GM19324 (cell line): ENCODE results near the gene RGS10.

Experiments used
- ATAC-seq: cut with Tn5 transposase; IDR thresholded peaks from one replicate; pipeline ENCODE4 v1.9.1; 2021; ENCODE audit warnings: mild to moderate bottlenecking, moderate library complexity; ENCODE audit not compliant: unreplicated experiment, low FRiP score

Gene RGS10

DNA sequence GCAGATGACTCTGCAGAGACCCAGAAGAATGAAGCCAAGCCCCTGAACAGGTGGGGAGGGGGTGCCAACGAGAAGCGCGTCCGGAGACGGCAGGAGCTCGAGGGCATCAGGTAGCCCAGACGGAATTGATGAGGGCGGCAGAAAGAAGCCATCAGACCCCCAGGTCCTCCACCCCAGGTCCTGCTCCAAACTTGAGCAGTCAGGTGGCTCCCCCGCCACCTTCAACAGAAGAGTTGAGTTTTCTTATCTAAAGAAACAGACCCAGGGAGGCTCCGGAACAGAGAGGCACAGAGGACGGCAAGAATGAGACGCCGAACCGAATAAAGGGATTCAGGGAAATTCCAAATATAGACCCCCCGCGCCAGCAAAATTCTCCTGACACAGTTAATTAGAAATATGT, 22.2 kb downstream of the RGS10 start:
- ATAC-seq, result no peak

DNA sequence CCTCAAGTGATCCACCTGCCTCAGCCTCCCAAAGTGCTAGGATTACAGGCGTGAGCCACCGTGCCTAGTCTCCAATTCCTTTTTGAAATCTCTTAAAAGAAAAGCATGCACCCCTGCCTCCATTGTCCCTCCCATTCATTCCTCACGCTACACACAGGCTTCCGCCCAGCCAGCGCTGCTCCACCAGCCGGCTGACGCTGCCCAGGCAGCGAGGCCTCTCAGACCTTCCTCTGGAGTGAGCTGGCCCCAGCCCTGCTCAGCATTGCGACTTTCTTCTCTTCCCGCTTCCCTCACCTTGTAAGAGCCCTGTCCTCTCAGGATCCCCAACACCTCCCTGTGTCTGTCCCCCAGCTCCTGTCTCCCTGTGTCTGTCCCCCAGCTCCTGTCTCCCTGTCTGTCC, 23.6 kb downstream of the RGS10 start:
- no peak for ATAC-seq

DNA sequence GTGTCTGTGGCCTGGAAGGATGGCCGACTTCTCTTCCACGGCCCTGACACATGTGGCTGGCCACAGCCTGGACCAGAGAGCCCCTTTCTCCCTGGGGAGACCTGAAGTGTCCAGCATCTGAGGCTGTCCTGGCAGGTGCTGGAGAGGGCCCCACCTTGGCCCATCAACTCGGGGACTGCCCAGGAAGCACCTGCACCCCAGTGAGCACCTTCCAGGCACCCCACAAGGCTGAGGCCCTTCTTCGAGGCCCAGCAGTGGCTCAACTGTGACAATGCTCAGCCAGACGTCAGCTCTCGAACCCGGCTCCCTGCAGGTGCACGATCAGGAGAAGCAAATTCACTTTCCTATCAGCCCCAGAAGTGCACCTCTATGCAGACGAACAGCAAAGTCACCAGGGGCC, 24.3 kb downstream of the RGS10 start:
- ATAC-seq, result no peak

- ATAC-seq, result no peak
Observed at GRCh38 chr10:119517235-119518141, 25.0 kb downstream of the RGS10 start.

DNA sequence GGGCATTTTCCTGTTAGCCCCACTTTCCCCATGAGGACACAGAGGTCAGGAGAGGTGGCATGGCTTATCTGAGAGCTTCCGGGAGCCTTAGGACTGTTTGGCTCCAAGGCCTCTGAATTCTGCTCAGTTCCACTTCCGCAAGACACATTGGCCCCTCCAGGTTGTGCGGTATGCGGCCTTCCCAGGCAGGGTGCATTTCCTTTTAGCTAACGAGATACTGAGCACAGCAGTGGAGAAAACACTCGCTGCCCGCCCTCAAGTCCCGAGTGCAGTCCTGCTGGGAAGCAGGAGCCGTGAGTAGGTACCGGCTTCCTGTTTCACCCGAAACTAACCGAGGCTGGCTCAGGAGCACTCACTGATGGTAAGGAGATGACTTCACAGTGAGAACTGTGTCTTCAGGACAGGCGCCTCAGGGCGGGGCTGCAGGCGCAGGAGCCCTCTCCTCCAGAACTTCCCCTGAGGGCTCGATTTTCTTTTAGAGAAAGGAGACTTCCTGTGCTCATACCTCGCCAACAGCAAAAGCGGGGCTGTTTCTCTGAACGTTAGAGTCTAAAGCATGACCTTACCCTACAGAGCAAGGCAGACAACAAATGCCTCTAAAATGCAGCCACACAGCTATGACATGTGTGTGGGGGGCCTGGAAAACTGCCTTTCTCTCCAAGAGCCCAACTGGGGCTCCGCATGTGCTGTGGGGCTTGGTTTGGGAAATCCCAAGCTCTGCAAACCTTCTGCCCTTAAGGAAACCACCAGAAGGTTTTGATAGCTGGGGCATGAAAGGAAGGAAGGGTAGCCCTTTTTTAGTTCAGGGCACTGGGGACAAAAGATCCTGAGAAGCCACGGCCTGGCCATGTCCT, 25.9 kb downstream of the RGS10 start:
- peak; percentile 76 for ATAC-seq

DNA sequence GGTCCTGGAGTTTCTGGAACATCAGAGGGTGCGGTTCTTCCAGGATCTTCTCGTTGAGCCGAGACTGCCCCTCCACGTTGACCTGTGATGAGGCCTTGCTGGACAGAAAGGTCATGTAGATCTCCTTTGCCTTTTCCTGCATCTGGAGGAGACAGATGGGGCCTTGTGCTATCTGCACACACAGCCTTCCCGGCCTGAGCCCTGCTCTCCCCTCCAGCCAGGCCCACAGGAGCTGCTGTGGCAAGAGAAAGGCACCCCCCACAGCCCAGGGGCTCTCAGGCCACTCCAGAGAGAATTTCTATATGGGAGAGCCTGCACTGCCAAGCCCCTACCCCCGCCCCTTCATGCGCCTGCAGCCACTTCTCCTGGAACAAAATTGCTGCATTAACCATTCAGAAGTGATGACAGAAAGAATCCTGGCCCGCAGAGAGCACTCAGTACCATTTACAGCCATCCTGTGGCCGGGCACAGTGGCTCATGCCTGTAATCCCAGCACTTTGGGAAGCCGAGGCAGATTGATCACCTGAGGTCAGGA, 26.9 kb downstream of the RGS10 start:
- no peak for ATAC-seq

DNA sequence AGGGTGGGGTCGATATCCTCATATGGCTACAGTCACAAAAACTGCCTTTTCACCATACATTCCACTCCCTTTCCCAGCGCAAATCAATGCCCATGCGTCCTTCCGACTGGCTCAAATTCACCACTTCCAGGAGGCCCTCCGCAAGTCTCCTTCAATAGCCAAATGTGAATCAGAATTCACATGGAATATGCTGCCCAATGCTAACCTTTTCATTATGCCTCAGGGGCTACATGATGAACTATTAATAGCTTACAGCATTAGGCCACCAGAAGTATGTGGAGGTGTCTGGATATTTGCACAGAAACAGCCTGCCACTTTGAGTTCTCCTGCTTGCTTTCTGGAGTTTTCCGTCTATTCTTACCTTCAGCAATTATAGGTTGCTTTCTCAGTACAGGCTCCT, 27.7 kb downstream of the RGS10 start:
- no peak for ATAC-seq

DNA sequence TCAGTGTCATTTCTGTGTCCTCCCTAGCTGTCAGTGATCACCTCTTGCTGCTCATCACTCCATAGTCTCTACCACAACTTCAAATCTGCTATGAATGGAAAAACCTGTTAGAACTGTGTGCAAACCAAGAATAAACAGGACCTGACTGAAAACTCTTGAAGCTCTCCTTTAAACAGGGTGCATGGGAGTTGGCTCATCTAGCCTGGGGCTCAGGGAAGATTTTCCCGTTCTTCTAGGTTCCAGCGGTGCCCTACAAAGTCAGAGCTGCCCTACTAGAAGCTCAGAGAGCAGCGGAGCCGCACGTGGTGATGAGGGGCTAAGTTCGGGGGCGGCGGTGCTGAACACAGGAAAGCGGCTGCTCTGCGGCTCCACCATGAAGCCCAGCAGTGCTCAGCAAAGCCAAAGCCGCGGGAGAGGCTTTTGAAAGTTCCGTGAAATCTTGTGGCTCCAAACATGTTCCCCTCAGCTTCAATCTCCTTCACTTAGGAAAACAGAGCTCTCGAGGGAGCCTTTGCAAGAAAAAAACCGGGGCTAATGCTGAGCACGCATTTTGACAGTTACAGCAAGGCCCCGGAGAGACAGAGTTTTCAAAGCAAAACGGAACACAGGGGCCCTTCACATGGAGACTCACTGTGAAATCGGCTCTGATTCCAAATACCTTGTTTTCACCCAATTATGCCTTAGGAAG, 30.5 kb downstream of the RGS10 start:
- ATAC-seq, result no peak

DNA sequence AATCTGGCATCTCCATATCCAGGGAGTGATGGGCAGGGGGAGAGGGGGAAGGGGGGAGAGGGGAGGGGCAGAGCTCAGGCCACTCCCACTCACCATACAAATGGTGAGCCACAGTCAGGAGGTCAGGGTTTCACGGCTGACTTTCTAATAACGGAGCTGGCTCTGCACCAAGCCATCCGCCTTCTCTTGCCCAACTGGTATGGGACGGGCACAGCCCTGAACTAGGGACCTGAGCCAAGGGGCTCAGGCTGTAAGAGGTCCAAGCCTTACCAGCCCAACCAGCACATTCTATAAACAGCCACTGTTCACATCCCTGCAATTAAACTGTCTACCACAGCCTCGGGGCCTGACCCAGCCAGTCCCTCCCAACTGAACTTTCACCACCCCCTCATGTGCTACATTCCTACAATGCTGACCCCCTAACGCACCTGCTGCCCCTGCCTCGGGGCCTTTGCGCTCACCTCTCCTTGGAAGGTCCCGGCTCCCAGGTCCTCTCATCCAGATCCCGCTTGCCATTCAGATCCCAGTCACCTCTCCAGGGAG, 32.5 kb downstream of the RGS10 start:
- no peak for ATAC-seq

- ATAC-seq, result no peak
Observed at GRCh38 chr10:119507115-119507514, 35.4 kb downstream of the RGS10 start.

DNA sequence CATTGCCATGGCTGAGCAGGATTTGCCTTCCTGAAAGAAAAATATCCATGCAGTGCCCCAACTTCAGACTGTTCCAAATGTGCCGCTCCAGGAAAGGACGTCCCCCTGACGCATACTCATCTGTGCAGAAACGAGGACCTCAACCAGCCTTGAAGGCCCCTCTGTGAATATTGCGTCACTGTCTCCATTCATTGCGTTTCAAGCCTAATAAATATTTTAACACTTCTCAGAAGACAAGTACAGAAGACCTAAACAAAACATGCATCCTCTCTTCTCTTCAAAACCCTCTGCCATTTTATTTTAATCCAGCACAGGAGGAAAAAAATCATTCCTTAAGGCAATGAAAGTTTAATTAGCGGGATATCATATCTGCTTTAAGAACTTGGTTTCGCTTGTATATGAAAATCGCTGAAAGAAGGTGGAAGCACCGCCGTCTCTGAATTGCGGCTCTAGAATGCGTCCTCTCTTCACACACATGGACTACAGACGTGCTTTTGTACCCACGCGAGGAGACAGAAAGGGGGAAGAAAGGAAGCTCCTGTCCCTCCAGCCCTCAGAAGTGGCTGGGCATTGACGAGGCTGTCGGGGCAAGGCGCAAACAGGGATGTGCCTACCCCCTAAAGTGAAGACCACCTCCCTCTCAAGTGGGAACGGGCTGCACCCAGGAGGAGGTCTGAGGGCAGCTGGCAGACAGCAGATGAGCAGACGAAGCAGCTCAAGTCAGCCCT, 36.8 kb downstream of the RGS10 start:
- no peak for ATAC-seq

GRCh38 chr10:119505131-119505551, 37.4 kb downstream of the RGS10 start:
- ATAC-seq, result no peak

DNA sequence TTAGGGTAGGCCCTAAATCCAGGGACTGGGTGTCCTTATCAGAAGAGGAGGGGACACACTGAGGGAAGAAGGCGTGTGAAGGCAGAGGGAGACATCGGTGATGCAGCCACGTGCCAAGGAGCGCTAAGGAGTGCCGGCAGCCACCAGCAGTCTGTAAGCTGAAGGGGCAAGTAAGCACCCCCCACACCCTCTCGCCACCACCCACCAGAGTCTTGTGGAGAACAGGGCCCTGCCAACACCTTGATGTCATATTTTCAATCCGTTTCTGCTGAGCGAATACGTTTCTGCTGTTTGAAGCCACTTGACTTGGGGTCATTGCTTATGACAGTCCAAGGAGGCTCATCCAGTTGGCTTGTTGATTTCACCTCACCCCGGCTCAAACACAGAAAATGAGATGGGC, 37.9 kb downstream of the RGS10 start:
- no peak for ATAC-seq

- ATAC-seq, result no peak
Observed at GRCh38 chr10:119503821-119504220, 38.7 kb downstream of the RGS10 start.

DNA sequence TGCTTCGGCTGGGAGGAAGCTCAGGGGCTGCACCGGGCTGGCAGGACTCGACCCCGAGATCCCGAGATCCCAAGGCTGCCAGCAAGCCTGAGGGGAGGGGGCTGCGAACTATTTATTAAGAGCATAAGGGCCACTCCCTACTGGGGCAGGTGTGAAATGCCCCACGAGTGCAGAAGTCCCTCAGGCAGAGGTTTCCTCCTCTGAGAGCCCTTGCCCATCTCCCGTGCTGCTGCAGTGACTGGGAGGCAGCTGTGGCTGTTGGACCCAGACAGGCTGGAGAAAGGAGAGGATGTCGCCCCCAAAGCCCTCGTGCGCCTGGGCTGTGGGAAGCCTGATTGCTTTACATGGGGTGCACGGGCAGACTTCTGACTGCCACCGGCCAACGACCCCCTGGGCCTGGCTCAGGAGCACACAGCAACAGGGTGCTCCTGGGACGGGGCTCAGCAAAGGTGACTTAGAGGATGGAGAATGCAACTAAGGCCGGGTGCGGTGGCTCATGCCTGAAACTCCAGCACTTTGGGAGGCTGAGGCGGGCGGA, 39.8 kb downstream of the RGS10 start:
- no peak for ATAC-seq

GRCh38 chr10:119502209-119502608, 40.3 kb downstream of the RGS10 start:
- peak; percentile 57 for ATAC-seq

GRCh38 chr10:119501690-119502089, 40.8 kb downstream of the RGS10 start:
- no peak for ATAC-seq

DNA sequence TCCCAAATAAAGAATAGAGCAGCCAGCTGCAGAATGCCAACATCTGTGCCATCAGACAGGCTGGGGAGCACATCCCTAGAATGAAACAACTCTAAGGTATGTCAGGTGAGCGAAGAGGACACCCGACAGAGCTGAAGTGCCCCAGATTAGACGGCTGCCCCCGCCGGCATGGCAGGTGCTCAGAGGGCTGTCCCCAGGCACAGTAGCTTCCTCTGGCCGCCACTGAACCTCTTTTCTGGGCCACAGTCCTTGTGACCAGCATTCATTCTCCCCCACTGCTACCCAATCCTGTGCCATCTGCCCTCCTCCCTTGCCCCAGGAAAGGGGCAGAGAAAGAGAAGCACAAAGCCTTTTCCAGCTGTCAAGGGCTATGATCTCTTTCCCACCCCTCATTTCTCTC, 41.7 kb downstream of the RGS10 start:
- no peak for ATAC-seq

DNA sequence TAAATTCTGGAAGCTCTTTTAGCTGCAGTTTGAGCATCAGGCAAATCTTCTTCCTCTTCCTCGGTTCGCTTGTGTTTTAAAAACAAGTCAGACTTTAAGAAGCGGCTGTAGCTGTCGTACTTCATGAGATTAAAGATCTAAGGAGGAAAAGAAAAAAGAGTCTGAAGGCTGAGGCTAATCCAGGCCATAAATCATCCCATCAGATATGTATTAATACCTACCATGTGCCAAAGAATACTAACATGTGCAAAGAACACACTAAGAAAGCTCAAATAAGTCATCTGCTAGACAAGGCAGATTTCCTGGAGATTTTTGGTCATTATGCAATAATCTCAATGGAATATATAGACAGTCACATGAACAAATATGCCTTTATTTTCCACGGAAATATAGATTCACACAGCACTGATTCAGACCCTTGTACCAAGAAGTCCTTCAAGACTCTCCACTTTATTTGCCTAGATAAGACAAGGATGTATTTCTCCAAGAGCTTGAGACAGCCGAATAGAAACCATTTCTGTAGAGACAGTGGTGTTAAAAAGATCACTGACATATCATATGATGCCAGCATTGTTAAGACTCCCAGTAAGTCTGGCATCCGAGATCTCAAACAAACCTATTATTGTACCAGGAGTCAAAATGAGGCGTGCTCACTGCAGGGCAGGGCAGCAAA, 42.3 kb downstream of the RGS10 start:
- ATAC-seq, result no peak
